ACHN (cell line): ENCODE measurements around the gene MCTP1.

Experiments
- DNase-seq: peaks from one replicate; pipeline ENCODE4 v3.0.0-alpha.2; 2015
- in situ Hi-C: cut with HindIII; loops from 2 replicates; pipeline ENCODE4 v1.10.0; 2017; ENCODE audit warnings: low sequenced_read_pairs, low pct_ligation_motif_present, low pct_unique_long_range_greater_than_20kb

MCTP1 gene

DNA sequence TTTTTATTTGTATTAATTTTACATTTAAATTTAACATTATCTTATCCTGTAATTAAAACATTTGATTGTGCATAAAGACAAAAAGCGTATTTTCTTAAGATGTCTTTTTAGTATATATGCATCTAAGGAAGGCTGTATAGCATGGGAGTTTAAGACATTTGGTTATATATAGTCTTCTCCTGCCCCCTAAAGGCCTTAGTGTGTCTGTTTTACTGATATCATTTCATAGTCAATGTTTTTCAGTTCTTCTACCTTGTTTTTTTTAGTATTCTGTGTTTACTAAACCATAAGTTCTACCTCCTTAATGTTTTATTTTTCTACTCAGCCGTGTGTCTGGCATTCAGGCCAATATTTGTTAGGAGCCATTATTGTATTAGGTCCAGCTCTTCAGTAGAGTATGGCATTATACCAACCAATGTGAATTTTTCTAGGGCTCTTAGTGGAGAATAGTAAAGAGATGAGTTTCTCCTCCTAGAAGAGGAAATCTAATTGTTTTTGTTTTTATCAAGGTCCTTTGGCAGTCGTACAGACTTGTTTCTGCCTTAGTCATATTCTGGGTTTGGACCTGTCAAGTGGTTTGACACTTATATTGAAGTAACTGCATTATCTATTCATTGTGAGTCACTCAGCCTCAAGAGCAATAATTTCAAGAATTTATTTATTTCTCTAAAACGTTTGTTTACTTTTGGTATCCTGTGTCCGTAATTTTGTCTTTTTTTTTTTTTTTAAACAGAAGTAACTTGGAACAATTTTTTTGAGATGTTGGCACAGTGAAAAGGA is 591.7 kb downstream of the MCTP1 start:
- DNase-seq = peak; percentile 66
- in situ Hi-C loops = no loop called here

DNA sequence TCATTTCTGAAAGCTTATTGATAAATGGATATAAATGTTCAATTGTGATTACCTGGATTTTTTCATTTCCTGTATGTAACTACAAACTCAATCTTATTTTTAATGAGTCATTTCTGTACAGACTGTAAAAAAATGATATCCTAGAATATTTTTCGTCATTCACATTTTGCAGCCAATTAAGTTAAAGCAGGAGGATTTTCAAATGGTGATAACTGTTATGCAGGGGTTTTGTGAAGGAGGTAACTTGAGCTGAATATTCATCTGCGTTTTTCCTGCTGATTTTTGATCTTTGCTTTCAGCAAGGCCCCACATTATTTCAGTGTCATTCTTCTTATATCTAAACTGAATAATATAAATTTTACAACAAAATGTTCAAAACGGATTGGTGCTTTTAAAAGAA is 592.3 kb downstream of the MCTP1 start:
- in situ Hi-C loops = no loop called here
- no peak for DNase-seq

DNA sequence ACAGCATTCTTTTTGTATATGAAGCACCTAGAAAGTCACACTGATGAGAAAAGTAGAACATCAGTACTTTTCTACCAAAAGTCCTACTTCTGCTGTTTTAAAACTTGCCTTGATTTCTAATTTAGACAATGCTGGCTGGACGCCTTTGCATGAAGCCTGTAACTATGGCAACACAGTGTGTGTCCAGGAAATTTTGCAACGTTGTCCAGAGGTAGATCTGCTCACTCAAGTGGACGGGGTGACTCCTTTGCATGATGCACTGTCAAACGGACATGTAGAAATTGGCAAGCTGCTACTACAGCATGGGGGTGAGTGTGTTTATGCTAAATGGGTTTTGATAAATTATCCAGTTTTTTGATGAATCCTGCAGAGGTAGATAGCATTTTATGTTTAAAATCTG is 592.9 kb downstream of the MCTP1 start:
- in situ Hi-C loops = no loop called here

DNA sequence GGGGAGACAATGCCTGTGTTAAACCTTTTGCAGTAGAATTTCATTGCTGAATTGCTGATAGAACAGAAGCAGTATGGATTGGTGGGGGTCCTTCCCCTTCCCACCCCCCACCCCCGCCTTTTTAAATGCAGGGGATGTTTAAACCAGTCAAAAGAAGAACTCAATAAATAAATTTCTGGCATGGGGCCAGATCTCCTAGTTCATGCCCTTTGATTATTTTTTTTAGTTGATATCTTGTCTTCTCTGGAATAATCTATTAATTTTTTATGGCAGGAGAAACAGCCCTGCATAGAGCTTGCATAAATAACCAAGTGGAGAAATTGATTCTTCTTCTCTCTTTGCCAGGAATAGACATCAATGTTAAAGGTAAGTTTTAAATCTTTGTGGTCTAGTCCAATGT is 593.6 kb downstream of the MCTP1 start:
- in situ Hi-C loops = no loop called here
- no peak for DNase-seq

More for the DNA sequence above, 592.9 kb downstream of the MCTP1 start:
- peak; percentile 65 for DNase-seq

GRCh38 chr5:94690778-94691177 is 594.1 kb downstream of the MCTP1 start:
- DNase-seq = no peak
- in situ Hi-C loops = no loop called here

DNA sequence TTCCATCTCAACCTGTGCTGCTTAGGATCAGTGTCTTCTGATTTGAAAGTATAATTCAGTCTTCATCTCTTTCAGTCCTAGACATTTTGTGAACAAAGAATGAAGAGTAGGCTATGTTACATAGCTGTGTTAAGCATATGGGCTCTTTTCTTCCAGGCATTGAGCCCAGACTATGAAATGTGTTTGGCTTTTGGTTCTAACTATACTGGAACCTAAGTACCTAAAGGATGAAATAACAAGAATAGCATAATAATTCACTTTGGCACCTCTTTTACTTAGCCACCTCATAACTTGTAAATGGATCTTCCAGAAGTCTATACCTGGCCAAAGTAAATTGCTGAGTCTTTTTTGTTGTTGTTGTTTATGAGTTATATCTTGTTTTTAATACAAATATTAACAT is 595.0 kb downstream of the MCTP1 start:
- DNase-seq = no peak
- in situ Hi-C loops = no loop called here

- DNase-seq = no peak
- in situ Hi-C loops = no loop called here
Measured at GRCh38 chr5:94682814-94683520, 601.9 kb downstream of the MCTP1 start.

- no peak for DNase-seq
- in situ Hi-C loops = no loop called here
Measured at GRCh38 chr5:94675965-94676618, 608.8 kb downstream of the MCTP1 start.

- in situ Hi-C loops = no loop called here
- peak; percentile 19 for DNase-seq
Measured at GRCh38 chr5:94674490-94675382, 610.2 kb downstream of the MCTP1 start.

GRCh38 chr5:94672746-94673145 is 612.1 kb downstream of the MCTP1 start:
- DNase-seq = no peak
- in situ Hi-C loops = no loop called here

DNA sequence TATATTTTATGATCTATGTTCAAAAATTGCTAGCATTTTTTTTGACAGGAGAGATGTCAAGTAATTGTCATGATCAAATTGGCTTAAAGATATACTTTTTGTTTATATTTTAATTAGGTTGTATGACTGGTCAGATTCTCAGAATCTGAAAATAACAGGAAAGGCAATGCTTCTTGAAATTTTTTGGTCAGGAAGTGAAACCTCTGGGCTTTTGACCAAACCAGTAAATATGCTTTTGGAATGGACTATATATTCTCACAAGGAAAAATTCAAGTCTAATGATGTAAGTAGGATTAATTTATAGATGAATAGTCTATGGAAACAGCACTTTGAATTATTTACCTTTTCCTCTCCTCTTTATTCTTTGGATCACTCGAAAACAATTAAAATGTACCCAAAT is 614.2 kb downstream of the MCTP1 start:
- in situ Hi-C loops = no loop called here
- DNase-seq = no peak

GRCh38 chr5:94667937-94668336 is 617.0 kb downstream of the MCTP1 start:
- DNase-seq = no peak
- in situ Hi-C loops = no loop called here

DNA sequence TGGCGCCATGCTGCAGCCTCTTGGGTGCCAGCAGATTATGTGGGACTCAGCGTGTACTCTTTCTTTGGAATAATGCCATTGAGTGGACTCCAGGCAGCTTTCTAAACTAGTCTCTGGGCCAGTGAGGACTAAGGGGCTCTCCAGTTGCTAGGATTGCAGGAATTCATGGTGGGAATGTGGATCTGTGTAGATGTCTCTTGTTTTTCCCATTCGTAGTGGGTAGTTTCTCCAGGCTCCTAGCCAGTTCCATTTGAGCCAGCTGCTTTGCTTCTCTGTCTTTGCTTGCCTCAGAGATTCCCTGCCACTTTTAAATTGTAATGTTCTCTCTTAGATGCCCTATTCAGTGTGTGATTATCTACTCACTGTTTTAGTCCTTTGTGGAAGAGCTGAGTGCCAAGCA is 623.8 kb downstream of the MCTP1 start:
- DNase-seq = no peak
- in situ Hi-C loops = no loop called here

- in situ Hi-C loops = no loop called here
- no peak for DNase-seq
Measured at GRCh38 chr5:94660506-94660905, 624.4 kb downstream of the MCTP1 start.

DNA sequence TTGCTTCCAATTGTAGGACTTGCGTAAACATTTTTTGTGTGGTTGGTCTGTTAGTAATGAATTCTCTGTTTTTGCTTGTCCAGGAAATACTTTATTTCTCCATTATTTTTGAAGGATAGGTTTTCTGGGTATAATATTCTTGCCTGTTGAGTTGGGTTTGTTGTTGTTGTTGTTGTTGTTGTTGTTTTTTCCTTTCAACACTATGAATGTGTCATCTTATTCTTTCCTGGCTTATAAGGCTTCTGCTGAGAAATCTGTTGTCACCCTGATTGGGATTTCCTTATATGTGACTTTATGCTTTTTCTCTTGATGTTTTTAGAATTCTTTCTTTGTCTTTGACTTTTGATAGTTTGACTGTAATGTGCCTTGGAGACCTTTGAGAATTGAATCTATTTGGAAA is 626.6 kb downstream of the MCTP1 start:
- in situ Hi-C loops = no loop called here
- DNase-seq = no peak
